ENCODE data around the gene CCDC197.

- TF ChIP-seq CTCF (IDR thresholded peaks at IDR 0.05) = no peak
- TF ChIP-seq EZH2 (IDR thresholded peaks at IDR 0.05; ENCODE audit: borderline replicate concordance, insufficient read depth, low read depth, low read length, poor library complexity, severe bottlenecking) = no peak
These were observed 45.2 kb upstream of the CCDC197 start for GRCh38 chr14:93951635-93952540.

Data from B cell (primary cell).